Measurements from ENCODE around the gene MIPOL1.
A peak's percentile ranks its signal among the peaks of the same experiment; 100 is the strongest.
"Not testable (repeated sequence)": the region's sequence is repeated elsewhere in the genome, so short reads cannot be mapped to it uniquely, and the experiment has no call there.

MIPOL1 gene

GRCh38 chr14:37236044-37236443 is 38.3 kb downstream of the MIPOL1 start:
- DNase-seq = not testable (repeated sequence)

- no peak for DNase-seq
These were observed 39.4 kb downstream of the MIPOL1 start for GRCh38 chr14:37237094-37237493.

GRCh38 chr14:37237735-37238200 is 40.0 kb downstream of the MIPOL1 start:
- no peak for DNase-seq

GRCh38 chr14:37241198-37241597 is 43.5 kb downstream of the MIPOL1 start:
- DNase-seq = no peak

- peak; percentile 7 for DNase-seq
These were observed 48.7 kb downstream of the MIPOL1 start for GRCh38 chr14:37246427-37246829.

- DNase-seq = no peak
These were observed 50.2 kb downstream of the MIPOL1 start for GRCh38 chr14:37247791-37248461.

- no peak for DNase-seq
These were observed 54.0 kb downstream of the MIPOL1 start for GRCh38 chr14:37251775-37252174.

- DNase-seq = no peak
These were observed 54.7 kb downstream of the MIPOL1 start for GRCh38 chr14:37252434-37252833.

GRCh38 chr14:37253905-37254304 is 56.2 kb downstream of the MIPOL1 start:
- no peak for DNase-seq

- DNase-seq = no peak
These were observed 56.7 kb downstream of the MIPOL1 start for GRCh38 chr14:37254411-37254947.

- DNase-seq = no peak
These were observed 59.8 kb downstream of the MIPOL1 start for GRCh38 chr14:37257501-37258070.

- no peak for DNase-seq
These were observed 64.9 kb downstream of the MIPOL1 start for GRCh38 chr14:37262649-37263048.

- no peak for DNase-seq
These were observed 66.0 kb downstream of the MIPOL1 start for GRCh38 chr14:37263656-37264236.

GRCh38 chr14:37268788-37269187 is 71.1 kb downstream of the MIPOL1 start:
- no peak for DNase-seq

- no peak for DNase-seq
These were observed 72.9 kb downstream of the MIPOL1 start for GRCh38 chr14:37270629-37271028.

GRCh38 chr14:37272569-37272968 is 74.8 kb downstream of the MIPOL1 start:
- DNase-seq = no peak

- DNase-seq = no peak
These were observed 76.9 kb downstream of the MIPOL1 start for GRCh38 chr14:37274652-37275051.

- no peak for DNase-seq
These were observed 78.2 kb downstream of the MIPOL1 start for GRCh38 chr14:37275963-37276362.

GRCh38 chr14:37278636-37279538 is 81.2 kb downstream of the MIPOL1 start:
- no peak for DNase-seq

GRCh38 chr14:37279818-37280217 is 82.1 kb downstream of the MIPOL1 start:
- DNase-seq = no peak

- DNase-seq = no peak
These were observed 87.0 kb downstream of the MIPOL1 start for GRCh38 chr14:37284760-37285159.

- no peak for DNase-seq
These were observed 87.5 kb downstream of the MIPOL1 start for GRCh38 chr14:37285220-37285619.

- no peak for DNase-seq
These were observed 92.0 kb downstream of the MIPOL1 start for GRCh38 chr14:37289688-37290087.
